ENCODE results near the gene PDE3A. TPM values are rescaled to one million over a fixed set of nuclear protein-coding genes. Genes with fewer than 3 reads are reported as not detected.
"Not testable (repeated sequence)": the region's sequence is repeated elsewhere in the genome, so short reads cannot be mapped to it uniquely, and the experiment has no call there.

The PDE3A gene
- total RNA-seq, 1 experiment from 2014 or later = not detected

DNA sequence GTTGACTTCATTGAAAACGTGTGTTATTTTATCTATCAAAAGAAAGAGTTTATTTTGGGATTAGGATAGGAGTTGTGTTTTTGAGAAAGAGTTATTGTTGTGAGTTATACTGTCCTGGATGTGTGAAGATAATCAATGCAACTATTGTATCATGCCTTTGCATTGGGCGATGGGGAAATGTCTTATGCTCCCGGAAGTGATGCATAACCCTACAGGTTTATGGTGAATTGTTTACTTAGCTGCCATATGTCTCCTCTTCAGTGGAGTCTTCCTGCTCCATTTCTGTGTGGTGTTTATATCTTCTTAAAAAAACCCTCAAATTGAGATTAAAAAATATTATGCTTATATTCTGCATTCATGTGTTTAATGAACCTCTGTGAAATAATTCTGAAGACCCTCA lies 6.5 kb downstream of the PDE3A start:
- DNase-seq (ENCODE audit: low spot score) = no peak

DNA sequence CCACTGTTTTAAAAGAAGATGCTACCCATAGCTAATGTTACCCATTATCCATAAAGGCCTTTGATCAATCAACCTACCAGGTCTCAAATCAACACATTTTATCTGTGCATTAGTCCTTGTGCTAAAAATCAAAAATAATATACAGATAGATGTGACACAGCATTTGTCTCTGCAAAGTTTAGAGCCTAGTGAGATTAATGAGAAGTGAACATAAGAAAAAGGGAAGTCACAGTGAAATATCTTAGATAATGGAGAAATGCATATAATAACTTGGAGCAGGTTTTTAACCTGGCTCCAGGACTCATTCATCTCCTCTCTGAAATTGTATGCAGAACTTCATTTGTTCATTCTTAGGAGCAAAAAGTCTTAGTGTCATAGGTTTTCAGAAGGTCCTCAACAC lies 7.2 kb downstream of the PDE3A start:
- no peak for DNase-seq (ENCODE audit: low spot score)

DNA sequence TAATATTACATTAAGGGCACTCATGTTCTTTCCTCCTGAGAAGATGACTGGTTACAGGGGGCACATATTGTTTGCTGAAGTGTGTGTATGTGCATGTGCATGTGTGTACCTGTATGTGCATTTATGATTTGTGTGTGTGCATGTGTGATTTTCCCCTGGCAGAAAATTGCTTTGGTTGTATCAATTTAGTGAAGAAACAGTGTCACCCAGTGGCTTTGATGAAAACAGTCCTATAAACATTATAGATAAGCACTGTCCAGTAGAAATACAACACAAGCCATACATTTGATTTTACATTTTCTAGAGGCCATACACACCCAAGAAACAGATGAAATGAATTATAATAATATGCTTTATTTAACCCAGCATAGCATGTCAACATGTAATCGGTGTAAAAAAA lies 8.6 kb downstream of the PDE3A start:
- no peak for DNase-seq (ENCODE audit: low spot score)

DNA sequence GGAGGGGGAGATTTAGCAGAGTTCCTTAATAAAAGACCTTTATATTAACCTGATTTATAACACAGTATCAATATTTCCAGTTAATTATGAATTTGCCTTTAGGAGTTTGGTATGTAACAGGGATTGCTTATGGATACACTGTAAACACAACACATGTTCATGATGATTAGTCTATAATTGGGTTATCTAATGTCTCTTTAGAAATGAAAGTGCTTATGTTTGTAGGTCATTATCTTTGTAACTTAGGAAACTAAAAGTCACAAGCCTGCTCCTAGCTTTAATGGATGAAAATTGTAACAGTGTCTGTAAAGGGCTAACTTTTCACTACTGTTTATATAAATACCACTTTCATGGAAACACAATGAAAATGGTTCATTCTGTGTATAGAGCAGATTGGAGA lies 9.4 kb downstream of the PDE3A start:
- no peak for DNase-seq (ENCODE audit: low spot score)

DNA sequence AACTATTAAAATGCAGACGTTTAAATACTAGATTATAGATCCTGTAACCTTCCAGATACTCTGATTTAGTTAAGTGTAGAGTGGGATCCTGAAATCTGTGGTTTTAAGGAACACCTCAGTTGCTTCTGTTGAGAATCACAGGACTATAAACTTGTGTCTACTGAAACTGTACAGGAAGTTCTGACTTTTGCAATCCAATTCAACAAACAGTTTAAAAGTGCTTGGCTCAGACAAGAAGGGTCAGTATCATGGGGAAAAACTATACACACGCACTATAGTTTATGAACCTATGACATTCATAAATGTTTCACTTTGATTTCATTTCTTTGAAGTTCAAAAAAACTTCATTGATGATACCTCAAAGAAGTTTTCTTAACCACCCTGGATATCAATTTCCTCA lies 13.8 kb downstream of the PDE3A start:
- no peak for DNase-seq (ENCODE audit: low spot score)

DNA sequence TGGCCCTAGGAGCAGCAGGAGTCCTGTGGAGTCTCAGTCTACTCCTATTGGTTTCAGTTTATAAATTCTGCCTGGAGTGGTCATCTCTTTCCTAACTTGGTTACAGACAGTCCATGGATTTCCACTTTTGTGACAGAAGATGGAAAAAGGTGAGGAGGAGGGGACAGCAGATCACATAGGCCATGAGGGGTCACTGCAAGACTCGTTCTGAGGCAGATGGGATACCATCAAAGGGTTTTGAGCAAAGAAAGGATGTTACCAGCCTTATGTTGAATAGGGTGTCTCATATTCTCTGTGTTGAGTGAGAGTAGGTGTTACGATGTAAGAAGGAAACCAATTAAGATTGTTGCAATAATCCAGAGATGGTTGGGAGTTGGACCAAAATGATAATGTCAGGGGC lies 15.3 kb downstream of the PDE3A start:
- DNase-seq (ENCODE audit: low spot score) = no peak

DNA sequence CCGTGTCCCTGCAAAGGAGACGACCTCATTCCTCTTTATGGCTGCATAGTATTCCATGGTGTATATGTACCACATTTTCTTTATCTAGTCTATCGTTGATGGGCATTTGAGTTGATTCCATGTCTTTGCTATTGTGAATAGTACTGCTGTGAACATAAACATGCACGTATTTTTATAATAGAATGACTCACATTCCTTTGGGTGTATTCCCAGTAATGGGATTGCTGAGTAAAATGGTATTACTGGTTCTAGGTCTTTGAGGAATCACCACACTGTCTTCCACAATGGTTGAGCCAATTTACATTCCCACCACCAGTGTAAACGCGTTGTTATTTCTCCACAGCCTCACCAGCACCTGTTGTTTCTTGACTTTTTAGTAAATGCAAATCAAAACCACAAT lies 16.5 kb downstream of the PDE3A start:
- DNase-seq (ENCODE audit: low spot score) = not testable (repeated sequence)

DNA sequence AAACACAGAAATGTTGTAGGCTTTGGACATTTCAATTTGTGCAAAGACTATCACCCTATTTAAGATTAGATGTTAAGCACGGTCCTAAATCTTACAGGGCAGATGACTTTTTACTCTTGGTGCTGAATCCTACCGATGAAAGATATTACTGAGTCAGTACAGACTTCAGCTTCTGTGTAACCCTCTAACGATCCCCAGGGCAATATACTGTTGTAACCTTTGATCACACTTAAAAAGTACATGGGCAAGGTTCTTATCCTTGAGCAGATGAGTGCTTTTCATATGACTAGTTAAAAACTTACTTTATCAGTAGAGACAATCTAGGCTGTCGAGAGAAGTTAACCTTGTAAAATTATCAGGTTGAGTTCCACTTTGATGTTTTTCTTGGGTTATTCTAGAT lies 22.5 kb downstream of the PDE3A start:
- no peak for DNase-seq (ENCODE audit: low spot score)

DNA sequence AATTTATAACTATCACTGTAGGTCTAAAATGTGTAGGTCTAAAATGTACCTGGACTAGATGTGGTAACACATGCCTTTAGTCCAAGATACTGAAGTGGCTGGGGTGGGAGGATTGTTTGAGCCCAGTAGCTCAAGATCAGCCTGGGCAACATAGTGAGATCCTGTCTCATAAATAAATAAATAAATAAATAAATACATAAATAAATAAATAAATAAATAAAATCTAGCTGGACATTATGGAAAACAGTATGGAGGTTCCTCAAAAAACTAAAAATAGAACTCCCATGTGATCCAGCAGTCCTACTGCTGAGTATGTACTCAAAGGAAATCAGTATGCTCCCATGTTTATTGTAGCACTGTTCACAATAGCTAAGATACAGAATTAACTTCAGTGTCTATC lies 24.0 kb downstream of the PDE3A start:
- no peak for DNase-seq (ENCODE audit: low spot score)

DNA sequence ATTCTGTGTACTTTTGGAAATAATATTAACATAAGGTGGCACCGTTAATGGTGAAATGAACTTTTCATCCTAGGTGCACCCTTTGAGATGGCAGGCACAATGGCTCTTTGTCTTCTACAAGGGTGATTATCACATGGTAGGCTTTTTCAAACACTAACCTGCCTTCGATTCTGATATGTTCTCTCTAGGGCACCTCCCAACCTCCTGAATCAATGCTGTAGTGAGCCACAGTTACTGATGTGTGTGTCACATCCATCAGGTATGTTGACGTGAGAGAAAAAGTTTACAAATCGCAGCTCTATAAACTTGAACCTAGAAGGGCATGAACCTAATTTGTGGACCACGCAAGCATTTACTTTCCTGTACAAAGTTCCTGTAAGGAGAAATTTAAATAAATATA lies 25.4 kb downstream of the PDE3A start:
- no peak for DNase-seq (ENCODE audit: low spot score)

DNA sequence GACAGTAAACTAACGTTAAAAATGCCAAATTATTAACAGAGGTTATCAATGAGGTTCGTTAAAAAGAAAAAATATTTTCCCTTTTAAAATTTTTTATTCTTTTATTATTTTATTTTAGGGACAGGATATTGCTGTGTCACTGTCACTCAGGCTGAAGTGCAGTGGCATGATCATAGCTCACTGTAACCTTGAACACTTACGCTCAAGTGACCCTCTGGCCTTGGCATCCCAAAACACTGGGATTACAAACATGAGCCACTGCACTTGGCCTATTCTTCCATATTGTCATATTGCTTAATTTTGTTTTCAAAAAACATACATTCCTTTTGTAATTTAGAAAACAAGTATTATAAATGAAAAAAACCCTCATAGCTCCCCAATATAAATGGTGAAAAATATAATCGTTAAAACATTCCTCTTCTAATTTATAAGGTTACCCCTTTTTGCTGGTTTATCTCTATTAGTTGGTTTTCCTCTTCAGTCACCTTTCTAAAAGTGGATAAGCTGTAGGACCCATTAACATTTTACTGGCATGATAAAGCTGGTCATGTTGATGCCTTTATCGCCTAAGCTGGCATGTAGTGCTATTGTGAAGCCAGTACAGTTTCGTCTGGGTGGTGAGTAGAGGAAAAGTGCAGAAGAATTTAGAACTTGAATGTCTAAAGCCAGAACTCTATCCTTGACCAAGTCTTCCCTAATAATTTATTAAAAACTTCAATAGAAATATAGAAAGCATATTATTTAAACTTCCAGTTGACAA lies 27.6 kb downstream of the PDE3A start:
- no peak for DNase-seq (ENCODE audit: low spot score)

DNA sequence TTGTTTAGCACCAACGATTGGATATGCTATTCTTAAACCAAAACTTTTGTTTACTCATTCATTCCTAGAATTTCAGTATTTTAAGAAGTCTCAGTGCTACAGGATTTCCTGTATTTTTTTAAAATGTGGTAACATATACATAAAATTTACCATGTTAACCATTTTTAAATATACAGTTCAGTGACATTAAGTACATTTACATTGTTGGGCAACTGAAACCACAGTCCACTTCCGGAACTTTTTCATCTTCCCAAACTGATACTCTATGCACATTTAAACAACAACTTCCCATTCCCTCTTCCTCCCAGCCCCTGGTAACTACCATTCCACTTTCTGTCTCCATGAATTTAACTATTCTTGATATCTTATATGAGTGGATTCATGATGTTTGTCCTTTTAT lies 30.3 kb downstream of the PDE3A start:
- no peak for DNase-seq (ENCODE audit: low spot score)

DNA sequence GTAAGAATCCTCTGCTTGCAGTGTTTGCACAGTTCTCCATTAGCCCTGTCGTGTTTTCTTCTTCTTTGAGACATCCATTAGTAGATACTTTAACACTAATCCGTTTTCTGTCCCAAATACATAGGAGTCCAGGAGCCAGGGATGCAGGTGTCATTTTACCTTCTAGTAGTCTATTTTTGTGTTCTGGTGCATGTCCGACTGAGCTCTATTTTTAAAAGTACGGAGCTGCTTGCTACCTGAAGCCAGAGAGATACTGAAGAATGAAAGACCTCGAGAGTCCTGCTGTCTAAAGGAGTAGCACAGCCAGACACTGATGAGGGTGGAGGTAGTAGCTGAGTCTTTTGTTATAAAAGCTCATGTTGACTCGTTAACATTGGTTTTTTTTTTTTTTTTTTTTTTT lies 31.7 kb downstream of the PDE3A start:
- no peak for DNase-seq (ENCODE audit: low spot score)

DNA sequence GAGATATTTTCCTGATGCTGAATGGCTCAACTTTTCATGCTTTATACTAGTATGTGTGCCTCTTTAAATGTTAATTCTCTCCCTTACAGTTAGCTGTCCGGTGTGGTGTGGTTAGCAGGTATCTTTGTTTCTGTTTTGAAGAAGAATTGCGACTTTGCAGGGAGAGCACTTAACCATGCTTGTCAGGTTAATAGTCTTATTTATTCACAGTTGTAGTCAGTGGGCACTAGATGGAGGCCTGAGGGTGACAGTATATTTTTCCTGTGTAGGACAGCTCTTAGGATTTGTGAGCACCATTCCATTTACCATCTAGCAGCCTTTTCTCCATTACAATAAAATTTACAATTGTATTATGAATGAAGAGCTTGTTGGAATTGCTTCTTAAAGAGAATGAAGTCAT lies 34.9 kb downstream of the PDE3A start:
- DNase-seq (ENCODE audit: low spot score) = no peak

DNA sequence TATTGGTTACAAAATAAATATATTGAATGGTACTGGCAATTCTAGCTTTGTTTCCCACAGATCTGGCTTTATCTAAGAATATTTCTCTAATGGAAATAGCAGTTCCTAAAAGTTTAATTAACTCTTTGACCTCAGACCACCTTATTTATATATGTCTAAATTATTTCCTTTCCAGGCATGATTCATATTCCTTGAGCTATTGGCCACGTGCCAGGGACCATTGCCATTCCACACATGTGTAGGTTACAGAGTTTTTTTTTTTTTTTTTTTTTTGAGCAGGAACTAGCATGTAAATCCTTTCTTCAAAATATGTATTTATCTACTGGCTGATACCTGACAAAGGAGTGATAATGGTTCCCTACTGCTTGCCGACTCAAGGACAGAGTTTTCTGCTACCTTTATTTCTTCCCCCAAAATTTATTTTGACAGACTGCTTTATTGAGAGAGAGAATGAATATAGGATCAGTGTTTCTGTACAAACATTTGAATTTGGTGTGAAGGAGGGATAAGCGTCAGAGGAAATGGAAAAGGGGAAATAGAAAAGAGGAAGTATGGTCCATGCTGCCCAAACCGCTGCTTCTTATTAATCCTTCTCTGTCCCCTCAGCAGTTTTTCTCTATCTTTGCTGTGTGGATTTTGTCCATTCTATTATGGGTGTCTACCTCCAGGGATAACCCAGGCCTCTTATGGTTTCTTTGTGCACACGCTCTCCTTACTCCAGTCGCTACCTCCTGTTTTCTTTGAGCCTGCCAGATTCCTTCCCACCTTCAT lies 36.4 kb downstream of the PDE3A start:
- DNase-seq (ENCODE audit: low spot score) = no peak

DNA sequence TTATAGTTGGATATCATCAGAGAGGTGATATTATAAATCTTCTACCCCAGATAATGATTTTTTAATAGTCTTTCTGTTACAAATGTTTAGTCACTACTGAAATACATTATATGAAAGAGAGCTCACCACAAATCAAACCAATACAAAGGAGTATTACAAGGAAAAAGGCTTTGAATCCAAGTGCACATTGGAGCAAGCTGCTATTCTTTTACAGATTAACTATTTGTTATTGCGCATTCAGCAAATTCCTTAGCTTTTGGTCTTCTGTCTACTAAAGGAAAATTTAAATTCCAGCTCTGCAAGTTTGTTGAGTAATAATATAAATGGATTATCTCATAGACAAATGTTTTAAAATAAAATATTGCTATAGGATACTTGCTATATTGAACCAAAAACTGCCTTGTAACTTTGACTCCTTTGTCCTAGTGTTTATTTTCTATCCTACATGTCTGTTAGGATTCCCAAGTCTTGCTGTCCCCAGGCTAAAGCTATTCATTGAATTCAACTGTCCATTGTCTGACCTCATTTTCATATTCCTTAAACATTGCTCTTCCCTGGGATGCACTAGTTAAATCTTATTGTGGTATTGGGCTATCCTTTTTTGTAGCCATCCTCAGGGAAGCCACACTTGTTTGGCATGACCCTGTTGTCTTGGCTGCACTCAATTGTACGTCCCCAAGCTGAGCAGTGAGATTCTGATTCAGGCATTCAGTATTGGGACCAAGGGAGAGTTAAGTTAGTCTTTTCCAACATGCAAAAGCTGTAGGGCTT lies 41.5 kb downstream of the PDE3A start:
- no peak for DNase-seq (ENCODE audit: low spot score)

DNA sequence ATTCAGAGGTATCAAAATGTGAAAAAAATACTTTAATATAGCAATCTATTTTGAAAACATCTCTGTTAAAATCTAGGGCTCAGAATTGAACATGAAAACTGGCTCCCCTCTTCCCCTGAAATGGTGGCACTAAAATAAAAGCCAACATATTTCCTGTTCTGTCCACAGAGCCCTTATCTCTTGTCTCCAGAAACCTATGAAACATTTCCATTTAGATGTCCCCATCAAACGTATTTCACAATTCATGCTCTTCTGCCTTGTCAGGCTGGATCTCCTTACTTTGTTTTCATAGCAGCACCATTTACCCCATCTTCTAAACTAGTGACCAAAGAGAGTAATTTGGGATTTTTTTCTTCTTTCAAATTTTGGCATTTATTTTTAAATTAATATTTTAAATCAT lies 42.4 kb downstream of the PDE3A start:
- no peak for DNase-seq (ENCODE audit: low spot score)

DNA sequence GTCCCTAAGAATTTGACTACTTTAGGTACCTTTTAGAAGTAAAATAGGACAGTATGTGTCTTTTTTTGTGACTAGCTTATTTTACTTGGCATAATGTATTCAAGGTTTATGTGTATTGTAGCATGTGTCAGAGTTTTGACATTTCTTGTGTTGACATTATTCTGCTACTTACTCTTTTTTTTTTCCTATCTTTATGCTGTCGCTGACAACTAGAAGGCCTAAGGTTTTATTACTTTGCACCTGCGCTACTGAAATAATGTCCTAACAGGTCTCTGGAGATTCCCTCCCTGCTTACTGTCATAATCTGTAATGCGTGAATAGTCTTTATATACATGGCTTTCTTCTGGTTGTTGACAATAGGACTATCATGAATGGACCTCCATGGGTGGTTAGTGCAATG lies 43.0 kb downstream of the PDE3A start:
- no peak for DNase-seq (ENCODE audit: low spot score)

DNA sequence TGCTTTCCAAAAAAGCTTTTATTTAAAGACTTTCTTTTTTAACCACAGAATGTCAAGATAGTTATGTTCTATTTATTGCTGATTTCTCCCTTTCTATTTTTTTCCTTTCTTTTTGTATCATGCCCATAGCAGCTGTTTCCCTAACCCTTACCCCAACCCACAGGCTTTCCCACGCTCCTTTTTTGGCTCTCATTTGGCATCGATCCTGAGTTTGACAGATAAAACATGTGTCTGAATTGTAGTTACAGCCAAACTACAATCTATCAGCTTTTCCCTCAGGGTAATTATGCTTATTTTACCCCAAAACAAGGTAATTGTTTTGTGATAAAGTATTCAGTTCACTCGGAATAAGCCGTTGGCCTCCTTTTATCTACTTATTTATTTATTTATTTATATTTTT lies 46.7 kb downstream of the PDE3A start:
- no peak for DNase-seq (ENCODE audit: low spot score)

DNA sequence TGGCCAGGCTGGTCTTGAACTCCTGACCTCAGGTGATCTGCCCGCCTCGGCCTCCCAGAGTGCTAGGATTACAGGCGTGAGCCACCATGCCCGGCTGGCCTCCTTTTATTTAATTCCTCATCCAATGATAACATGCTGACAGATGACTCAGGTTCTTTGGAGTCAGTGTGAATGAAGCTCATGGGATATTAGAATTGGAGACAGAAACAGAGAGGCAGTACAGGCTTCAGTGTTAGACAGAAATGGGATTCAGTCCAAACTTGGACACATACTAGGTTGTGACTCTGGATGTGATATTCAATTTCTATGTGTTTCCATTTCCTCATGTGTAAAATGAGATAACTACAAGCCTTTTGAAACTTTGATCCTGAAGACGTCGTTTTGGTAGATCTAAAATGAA lies 47.3 kb downstream of the PDE3A start:
- DNase-seq (ENCODE audit: low spot score) = no peak

DNA sequence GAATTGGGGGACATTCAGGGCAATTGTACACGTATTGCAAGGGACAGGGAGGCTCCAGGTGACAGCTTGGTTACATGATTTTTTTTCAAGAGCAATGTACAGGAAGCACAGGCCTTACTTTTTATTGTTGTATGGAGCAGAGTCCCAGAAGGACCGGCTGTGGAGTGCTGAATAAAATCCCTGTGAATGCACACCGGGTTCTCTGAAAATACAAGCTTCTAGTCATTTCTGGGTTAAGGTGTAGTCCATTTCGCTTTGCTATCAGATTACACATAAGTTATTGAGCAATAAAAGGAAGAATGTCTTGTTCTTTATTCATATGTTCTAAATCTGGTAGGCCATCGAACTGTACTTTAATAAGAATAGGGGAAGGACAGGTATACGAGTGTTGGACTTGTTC lies 52.2 kb downstream of the PDE3A start:
- DNase-seq (ENCODE audit: low spot score) = no peak

DNA sequence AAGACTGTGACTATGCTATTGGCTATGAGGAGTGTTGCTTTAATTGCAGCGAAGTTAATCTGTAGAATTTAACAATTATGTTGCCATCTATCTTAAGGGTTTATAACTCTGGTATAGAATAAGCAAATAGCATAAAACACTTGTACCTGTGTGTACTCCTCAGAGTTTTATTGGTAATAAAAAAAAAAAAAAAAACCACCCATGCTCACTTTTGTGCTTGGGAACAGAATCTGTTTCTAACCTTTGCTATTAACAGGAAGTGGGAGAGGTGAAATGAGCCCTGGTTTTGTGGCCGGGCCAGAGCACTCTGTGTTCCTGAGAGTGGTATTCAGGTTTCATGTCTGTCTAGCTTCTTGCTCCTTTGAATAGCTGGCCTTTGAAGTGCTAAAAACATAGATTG lies 53.1 kb downstream of the PDE3A start:
- no peak for DNase-seq (ENCODE audit: low spot score)

DNA sequence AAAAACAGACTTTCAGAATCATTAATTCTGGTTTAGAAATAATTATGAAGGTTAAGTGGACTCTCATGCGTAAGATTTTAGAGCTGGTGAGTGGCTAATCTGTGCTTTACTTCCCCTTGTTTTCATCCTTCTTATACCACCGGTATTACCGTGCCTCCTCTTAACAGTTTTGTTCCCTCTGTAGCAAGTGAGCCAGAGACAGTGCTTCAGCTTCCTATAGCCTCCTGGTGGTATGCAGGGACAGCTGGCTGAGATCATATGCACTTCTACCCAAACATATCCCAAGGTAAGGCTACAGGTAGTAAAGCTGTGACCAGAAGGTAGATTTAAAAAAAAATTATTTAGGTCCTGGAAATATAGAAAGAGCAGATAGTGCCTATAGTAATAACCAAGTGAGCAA lies 55.2 kb downstream of the PDE3A start:
- DNase-seq (ENCODE audit: low spot score) = no peak
